GM12878 (cell line): ENCODE results near the gene SPATC1L. TPM values are rescaled to one million over a fixed set of nuclear protein-coding genes. Genes with fewer than 3 reads are reported as not detected.

Experiments used
- ATAC-seq: fragments of 200-7000 bp; cut with Tn5 transposase; 3 replicates; pipeline ENCODE4 v1.9.1; 2020; ENCODE audit warnings: mild to moderate bottlenecking, moderate library complexity
- BruUV-seq: library from RNA; stranded (reverse); fragments of 400-500 nt; replicated peaks from 2 replicates; lab custom pipeline; 2021; lab: Mats Ljungman, UMichigan
- CTCF ChIA-PET: fragments of 300-600 bp; sonication (Branson Sonifier 250); formaldehyde crosslinking; extraction: SDS; loops from one replicate; lab custom pipeline; 2021; ENCODE audit warnings: inconsistent platforms; lab: Yijun Ruan, JAX
- POLR2A ChIA-PET: fragments of 350-600 bp; formaldehyde crosslinking; extraction: SDS; loops from one replicate; lab custom pipeline; 2021; ENCODE audit warnings: inconsistent platforms; lab: Charles Lee
- RAD21 ChIA-PET: fragments of 300-600 bp; sonication (Branson Sonifier 250); formaldehyde crosslinking; loops from one replicate; lab custom pipeline; 2023; ENCODE audit warnings: antibody characterized with exemption; ENCODE audit not compliant: unreplicated experiment; lab: Charles Lee
- SMC1A ChIA-PET: fragments of 300-600 bp; sonication (Branson Sonifier 250); formaldehyde crosslinking; loops from one replicate; lab custom pipeline; 2023; ENCODE audit not compliant: unreplicated experiment, uncharacterized antibody; lab: Charles Lee
- DNase-seq: peaks from one replicate; pipeline ENCODE4 v3.0.0-alpha.2; 2011; ENCODE audit warnings: low read depth, low spot score
- FAIRE-seq: peaks from 3 replicates; lab custom pipeline; 2011; peaks lifted over from hg19 to GRCh38; lab: Jason Lieb, UNC
- H2AFZ ChIP-seq: 2 replicates; pipeline ENCODE4 v1.6.0; 2011; ENCODE audit warnings: low read depth, low read length, control low read depth; ENCODE audit not compliant: control insufficient read depth
- H3K27ac ChIP-seq: 2 replicates; pipeline ENCODE4 v1.5.1; 2011; ENCODE audit warnings: control low read depth; ENCODE audit not compliant: control insufficient read depth, insufficient read depth
- H3K27me3 ChIP-seq, 2 experiments: replicated peaks in 1 of 2; 2 replicates each; pipeline versions ENCODE4 v1.6.0 to v1.6.1; 2011; ENCODE audit warnings: low read length in 1 of 2; ENCODE audit not compliant: control insufficient read depth in 2 of 2, insufficient read depth in 2 of 2
- H3K36me3 ChIP-seq, 2 experiments: 2 replicates each; pipeline ENCODE4 v1.5.1; 2011; ENCODE audit warnings: low read length in 1 of 2; ENCODE audit not compliant: control insufficient read depth in 2 of 2, insufficient read depth in 2 of 2
- H3K4me1 ChIP-seq: 2 replicates; pipeline ENCODE4 v1.6.1; 2011; ENCODE audit warnings: mild to moderate bottlenecking, low read length, moderate library complexity, mixed read lengths; ENCODE audit not compliant: control insufficient read depth, insufficient read depth
- H3K4me2 ChIP-seq: 2 replicates; pipeline ENCODE4 v1.6.0; 2011; ENCODE audit warnings: control low read depth; ENCODE audit not compliant: control insufficient read depth, insufficient read depth
- H3K4me3 ChIP-seq: fragments of 200-600 bp; sonication (generic); 2 replicates; pipeline ENCODE4 v1.5.1; 2016
- H3K79me2 ChIP-seq: 2 replicates; pipeline ENCODE4 v1.6.0; 2011; ENCODE audit warnings: low read length; ENCODE audit not compliant: control insufficient read depth, insufficient read depth
- H3K9ac ChIP-seq: 2 replicates; pipeline ENCODE4 v1.8.0; 2011; ENCODE audit warnings: low read length, control low read depth, mixed read lengths; ENCODE audit not compliant: control insufficient read depth, insufficient read depth
- H3K9me3 ChIP-seq: replicated peaks from 3 replicates; pipeline ENCODE4 v1.5.1; 2011; ENCODE audit warnings: mild to moderate bottlenecking, low read length; ENCODE audit not compliant: control insufficient read depth, insufficient read depth
- H4K20me1 ChIP-seq: 2 replicates; pipeline ENCODE4 v1.6.0; 2011; ENCODE audit not compliant: control insufficient read depth, insufficient read depth
- BHLHE40 ChIP-seq, 2 experiments: fragments of 450-650 bp in 1 of 2; IDR thresholded peaks; 2 replicates each; pipeline ENCODE4 v1.6.1; 2011 to 2017; ENCODE audit warnings: low read depth in 2 of 2, borderline replicate concordance in 1 of 2, improper control_type of control experiment in 1 of 2, low read length in 1 of 2, mild to moderate bottlenecking in 1 of 2
- EED ChIP-seq: sonication (generic); IDR thresholded peaks from 2 replicates; pipeline ENCODE4 v1.6.1; 2016; ENCODE audit warnings: antibody characterized with exemption, low read depth
- FOS ChIP-seq: IDR thresholded peaks from 3 replicates; pipeline ENCODE4 v1.6.1; 2011; ENCODE audit warnings: borderline replicate concordance; ENCODE audit not compliant: insufficient read length; ENCODE audit errors: extremely low read depth
- IKZF2 ChIP-seq, 2 experiments: fragments of 450-650 bp; IDR thresholded peaks; 2 replicates each; pipeline ENCODE4 v1.6.1; 2017; ENCODE audit warnings: mild to moderate bottlenecking in 2 of 2, moderate library complexity in 2 of 2
- KDM1A ChIP-seq: fragments of 200-600 bp; sonication (generic); IDR thresholded peaks from 2 replicates; pipeline ENCODE4 v1.6.1; 2016; ENCODE audit warnings: borderline replicate concordance
- KLF5 ChIP-seq: fragments of 450-650 bp; IDR thresholded peaks from 2 replicates; pipeline ENCODE4 v1.6.1; 2014; ENCODE audit warnings: mild to moderate bottlenecking; ENCODE audit not compliant: partially characterized antibody
- MYB ChIP-seq: fragments of 150-350 bp; IDR thresholded peaks from 2 replicates; pipeline ENCODE4 v1.6.1; 2014; ENCODE audit warnings: mild to moderate bottlenecking, low read depth, low read length, borderline replicate concordance
- PAX5 ChIP-seq: IDR thresholded peaks from 2 replicates; pipeline ENCODE4 v1.6.1; 2011; ENCODE audit warnings: low read depth, low read length, borderline replicate concordance
- PAX8 ChIP-seq: fragments of 450-650 bp; IDR thresholded peaks from 2 replicates; pipeline ENCODE4 v1.6.1; 2017; ENCODE audit warnings: mild to moderate bottlenecking, moderate library complexity
- RELA ChIP-seq: fragments of 450-650 bp; IDR thresholded peaks from 2 replicates; pipeline ENCODE4 v1.8.0; 2014; ENCODE audit warnings: borderline replicate concordance; ENCODE audit not compliant: partially characterized antibody
- SMAD5 ChIP-seq: IDR thresholded peaks from 2 replicates; pipeline ENCODE4 v1.6.1; 2016; ENCODE audit warnings: antibody characterized with exemption, low read depth
- SMARCA5 ChIP-seq: fragments of 450-650 bp; IDR thresholded peaks from 2 replicates; pipeline ENCODE4 v1.6.1; 2017; ENCODE audit warnings: mild to moderate bottlenecking
- SUZ12 ChIP-seq: fragments of 200-600 bp; sonication (generic); IDR thresholded peaks from one replicate; pipeline ENCODE4 v1.6.1; 2018; ENCODE audit warnings: antibody characterized with exemption, mild to moderate bottlenecking; ENCODE audit not compliant: unreplicated experiment
- TAF1 ChIP-seq: IDR thresholded peaks from 2 replicates; pipeline ENCODE4 v1.6.1; 2011; ENCODE audit warnings: mild to moderate bottlenecking, low read depth, low read length, borderline replicate concordance
- TCF3 ChIP-seq: IDR thresholded peaks from 2 replicates; pipeline ENCODE4 v1.6.1; 2012; ENCODE audit warnings: low read depth, mild to moderate bottlenecking, low read length, borderline replicate concordance; ENCODE audit not compliant: insufficient read depth
- ZNF24 ChIP-seq: fragments of 450-650 bp; IDR thresholded peaks from 2 replicates; pipeline ENCODE4 v1.6.1; 2017; ENCODE audit warnings: antibody characterized with exemption, mild to moderate bottlenecking
- WGBS: methylation state at CpG from one replicate; pipeline ENCODE4 v1.1.6; 2016; ENCODE audit warnings: low lambda C conversion rate; ENCODE audit not compliant: insufficient replicate concordance, insufficient coverage; ENCODE audit errors: missing lambda C conversion rate; 5-methylcytosine and 5-hydroxymethylcytosine counted together
- in situ Hi-C: fragments of 300-500 bp; cut with MboI; formaldehyde crosslinking; loops from 9 replicates; pipeline ENCODE4 v1.14.3; 2018; ENCODE audit warnings: mixed read lengths
- intact Hi-C: fragments of 100-400 bp; cut with micrococcal nuclease; formaldehyde crosslinking; loops from one replicate; pipeline ENCODE4 v1.14.2; 2022; ENCODE audit not compliant: unreplicated experiment
- polyA plus RNA-seq, 11 experiments: library from polyadenylated mRNA; depleted of rRNA in 4 of 11; unstranded in 6 of 11; stranded (reverse) in 5 of 11; fragments of >200 nt; fragmentation: Nextera tagmentation in 4 of 11; fragmentation: Illumina TruSeq in 1 of 11; extraction: Ambion mirVana in 4 of 11; extraction: Trizol in 1 of 11; gene quantifications; 1 replicate in 1 of 11; 2 replicates in 10 of 11; pipeline versions ENCODE4 v1.2.1 to v1.2.3, GENCODE V29; 2011 to 2016; ENCODE audit warnings: inconsistent platforms in 2 of 11, missing spikeins in 2 of 11, low read depth in 1 of 11
- total RNA-seq, 4 experiments: library from RNA; depleted of rRNA in 3 of 4; stranded (reverse); fragments of >200 nt in 3 of 4; fragmentation: Illumina TruSeq in 1 of 4; extraction: Trizol in 1 of 4; gene quantifications; 2 replicates each; pipeline versions ENCODE4 v1.2.1 to v1.2.3, GENCODE V29; 2013 to 2021
- TF ChIP-seq, protein P1 (sequence below): fragments of 150-350 bp; IDR thresholded peaks from 2 replicates; pipeline ENCODE4 v1.6.1; 2014; ENCODE audit warnings: mild to moderate bottlenecking, low read depth, low read length
- TF ChIP-seq, protein P2 (sequence below): IDR thresholded peaks from 2 replicates; pipeline ENCODE4 v1.6.1; 2011; ENCODE audit warnings: borderline replicate concordance, low read depth, mild to moderate bottlenecking, moderate library complexity, low read length; ENCODE audit not compliant: insufficient read depth, poor library complexity, severe bottlenecking
- TF ChIP-seq, protein P3 (sequence below): IDR thresholded peaks from 2 replicates; pipeline ENCODE4 v1.6.1; 2012; ENCODE audit warnings: low read depth, low read length, improper control_type of control experiment

Gene SPATC1L
- total and polyA plus RNA-seq, 10 of the 15 experiments (the other 5 are each of a cell fraction or from before 2014, with no cell fraction given), result 1.4 to 16.0 (median 7.0) TPM; not detected in 2

DNA sequence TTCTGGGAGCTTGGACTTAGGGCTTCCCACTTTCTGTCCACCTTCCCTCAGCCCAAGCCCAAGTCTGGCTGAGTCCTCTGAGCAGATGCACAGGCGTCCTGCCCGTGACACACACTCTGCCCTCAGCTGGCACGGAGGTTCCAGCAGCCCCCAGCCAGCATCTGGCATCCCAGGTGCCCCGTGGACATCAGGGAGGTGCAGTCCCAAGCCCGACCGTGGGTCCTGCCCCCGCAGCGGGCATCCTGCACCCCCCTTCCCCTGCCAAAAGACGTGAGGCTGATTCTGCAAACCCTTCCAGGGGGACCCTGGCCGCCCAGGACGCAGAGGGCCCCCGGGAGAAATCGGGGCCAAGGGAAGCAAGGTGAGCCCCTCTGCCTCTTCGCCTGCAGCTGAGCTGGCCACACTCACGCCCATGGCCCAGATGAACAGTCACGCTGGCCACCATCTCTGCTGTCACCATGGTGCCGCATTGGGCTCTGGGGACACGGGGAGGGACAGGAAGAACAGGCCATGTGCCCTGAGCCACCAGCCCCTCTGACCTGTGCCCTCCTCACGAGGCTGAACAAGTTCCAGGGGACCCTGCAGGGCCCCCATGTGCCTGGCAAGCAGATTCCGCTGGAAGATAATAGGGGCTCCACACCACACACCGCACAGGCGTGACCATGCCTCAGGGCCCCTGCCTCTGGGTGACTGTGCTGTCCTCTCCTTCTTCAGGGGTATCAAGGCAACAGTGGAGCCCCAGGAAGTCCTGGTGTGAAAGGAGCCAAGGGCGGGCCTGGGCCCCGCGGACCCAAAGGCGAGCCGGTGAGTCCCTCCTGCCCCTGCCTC lies 65.7 kb downstream of the SPATC1L start (continued):
- TF ChIP-seq, protein P1, sequence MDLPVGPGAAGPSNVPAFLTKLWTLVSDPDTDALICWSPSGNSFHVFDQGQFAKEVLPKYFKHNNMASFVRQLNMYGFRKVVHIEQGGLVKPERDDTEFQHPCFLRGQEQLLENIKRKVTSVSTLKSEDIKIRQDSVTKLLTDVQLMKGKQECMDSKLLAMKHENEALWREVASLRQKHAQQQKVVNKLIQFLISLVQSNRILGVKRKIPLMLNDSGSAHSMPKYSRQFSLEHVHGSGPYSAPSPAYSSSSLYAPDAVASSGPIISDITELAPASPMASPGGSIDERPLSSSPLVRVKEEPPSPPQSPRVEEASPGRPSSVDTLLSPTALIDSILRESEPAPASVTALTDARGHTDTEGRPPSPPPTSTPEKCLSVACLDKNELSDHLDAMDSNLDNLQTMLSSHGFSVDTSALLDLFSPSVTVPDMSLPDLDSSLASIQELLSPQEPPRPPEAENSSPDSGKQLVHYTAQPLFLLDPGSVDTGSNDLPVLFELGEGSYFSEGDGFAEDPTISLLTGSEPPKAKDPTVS, result no peak
- TF ChIP-seq, all 136 proteins: peak for 0

DNA sequence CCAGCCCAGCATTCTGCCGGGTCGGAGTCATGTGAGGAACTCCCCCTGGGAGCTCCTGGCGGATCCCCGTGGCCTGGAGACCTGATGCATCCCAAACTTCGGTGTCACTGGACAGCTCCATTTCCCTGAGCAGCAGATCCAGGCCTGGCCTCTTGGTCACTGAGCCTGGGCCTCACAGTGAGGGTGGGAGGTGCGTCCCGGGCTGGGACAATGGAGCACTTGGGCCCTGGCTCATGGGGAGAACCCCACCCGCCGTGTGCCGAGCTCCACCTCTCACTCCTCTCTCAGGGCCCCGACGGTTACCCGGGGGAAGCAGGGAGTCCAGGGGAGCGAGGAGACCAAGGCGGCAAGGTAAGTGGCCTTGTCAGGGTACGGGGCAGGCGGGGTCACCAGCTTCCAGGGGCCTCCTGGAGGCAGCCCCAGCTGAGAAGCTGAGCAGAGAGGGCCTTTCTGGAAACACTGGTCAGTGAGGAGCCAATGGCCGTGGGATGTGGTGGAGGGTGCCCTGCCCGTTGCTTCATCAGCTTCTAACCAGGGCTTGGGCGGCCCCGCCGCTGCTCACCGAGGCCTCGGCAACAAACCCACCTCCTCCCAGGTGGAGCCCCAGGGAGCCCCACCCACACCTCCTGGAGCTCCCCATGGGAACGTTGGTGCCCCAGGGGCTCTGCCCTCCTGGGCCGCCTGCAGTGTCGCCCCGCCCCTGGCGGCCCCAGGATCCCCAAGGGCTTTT lies 66.5 kb downstream of the SPATC1L start:
- Histone ChIP-seq H4K20me1 (no peaks in the 10 kb centered on the region), H3K27me3 (no peaks in the 10 kb centered on the region), H3K4me2 (no peak overlapping the region), H3K4me1 (no peaks in the 10 kb centered on the region), H3K79me2 (no peaks in the 10 kb centered on the region), H3K36me3 (no peaks in the 10 kb centered on the region), H3K9ac (no peak overlapping the region), H3K27ac (no peak overlapping the region), H3K4me3 (no peak overlapping the region), H2AFZ (no peak overlapping the region), H3K9me3 (no peaks in the 10 kb centered on the region; the same call in 2 of the 3 replicates)
- in situ Hi-C loops (no loop called here), intact Hi-C loops (no loop called here)
- no peak for FAIRE-seq
- 15% methylated on average over 18 of the region's 29 CpGs for WGBS
- ChIA-PET POLR2A (no interaction called here), SMC1A (no interaction called here), RAD21 (no interaction called here), CTCF (no interaction called here)
- TF ChIP-seq RELA, result no peak
- no peak for TF ChIP-seq SMARCA5
- TF ChIP-seq IKZF2 (IDR thresholded peaks at IDR 0.05), result no peak
- no peak for TF ChIP-seq PAX8
- TF ChIP-seq MYB, result no peak
- TF ChIP-seq PAX5, result no peak
- no peak for TF ChIP-seq FOS
- TF ChIP-seq BHLHE40 (IDR thresholded peaks at IDR 0.05; ENCODE audit: borderline replicate concordance in 1 of 2, low read depth in 2 of 2, low read length in 1 of 2), result no peak
- TF ChIP-seq ZNF24, result no peak
- no peak for TF ChIP-seq KDM1A
- TF ChIP-seq TAF1, result no peak
- no peak for TF ChIP-seq KLF5
- no peak for TF ChIP-seq SMAD5
- no peak for TF ChIP-seq EED
- TF ChIP-seq TCF3, result no peak
- TF ChIP-seq, protein P2, sequence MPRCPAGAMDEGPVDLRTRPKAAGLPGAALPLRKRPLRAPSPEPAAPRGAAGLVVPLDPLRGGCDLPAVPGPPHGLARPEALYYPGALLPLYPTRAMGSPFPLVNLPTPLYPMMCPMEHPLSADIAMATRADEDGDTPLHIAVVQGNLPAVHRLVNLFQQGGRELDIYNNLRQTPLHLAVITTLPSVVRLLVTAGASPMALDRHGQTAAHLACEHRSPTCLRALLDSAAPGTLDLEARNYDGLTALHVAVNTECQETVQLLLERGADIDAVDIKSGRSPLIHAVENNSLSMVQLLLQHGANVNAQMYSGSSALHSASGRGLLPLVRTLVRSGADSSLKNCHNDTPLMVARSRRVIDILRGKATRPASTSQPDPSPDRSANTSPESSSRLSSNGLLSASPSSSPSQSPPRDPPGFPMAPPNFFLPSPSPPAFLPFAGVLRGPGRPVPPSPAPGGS, result no peak
- TF ChIP-seq SUZ12, result no peak
- TF ChIP-seq, protein P3, sequence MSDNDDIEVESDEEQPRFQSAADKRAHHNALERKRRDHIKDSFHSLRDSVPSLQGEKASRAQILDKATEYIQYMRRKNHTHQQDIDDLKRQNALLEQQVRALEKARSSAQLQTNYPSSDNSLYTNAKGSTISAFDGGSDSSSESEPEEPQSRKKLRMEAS, result no peak
- no TSS peak for BruUV-seq
- DNase-seq, result no peak
- ATAC-seq, result no peak
